ENCODE measurements around the gene PTPRD.

DNA sequence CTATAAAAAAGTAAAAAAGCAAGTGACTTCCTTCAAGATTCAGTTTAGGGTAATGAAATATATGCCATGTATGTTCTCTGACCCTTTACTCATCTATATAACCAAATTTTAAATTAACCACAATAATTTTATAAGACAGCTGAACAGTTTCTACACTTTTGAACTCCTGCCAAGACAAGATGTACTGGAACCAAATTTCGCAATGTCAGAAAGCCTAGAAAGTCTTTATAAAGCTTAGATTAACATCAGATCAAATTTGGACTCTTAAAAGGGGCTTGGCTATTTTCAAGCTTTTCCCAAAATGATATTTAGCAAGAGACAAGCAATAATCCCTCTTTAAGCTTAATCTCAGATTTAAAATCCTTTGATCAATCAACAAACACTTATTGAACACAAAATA is 362.6 kb downstream of the PTPRD start:
- TF ChIP-seq, protein P1, sequence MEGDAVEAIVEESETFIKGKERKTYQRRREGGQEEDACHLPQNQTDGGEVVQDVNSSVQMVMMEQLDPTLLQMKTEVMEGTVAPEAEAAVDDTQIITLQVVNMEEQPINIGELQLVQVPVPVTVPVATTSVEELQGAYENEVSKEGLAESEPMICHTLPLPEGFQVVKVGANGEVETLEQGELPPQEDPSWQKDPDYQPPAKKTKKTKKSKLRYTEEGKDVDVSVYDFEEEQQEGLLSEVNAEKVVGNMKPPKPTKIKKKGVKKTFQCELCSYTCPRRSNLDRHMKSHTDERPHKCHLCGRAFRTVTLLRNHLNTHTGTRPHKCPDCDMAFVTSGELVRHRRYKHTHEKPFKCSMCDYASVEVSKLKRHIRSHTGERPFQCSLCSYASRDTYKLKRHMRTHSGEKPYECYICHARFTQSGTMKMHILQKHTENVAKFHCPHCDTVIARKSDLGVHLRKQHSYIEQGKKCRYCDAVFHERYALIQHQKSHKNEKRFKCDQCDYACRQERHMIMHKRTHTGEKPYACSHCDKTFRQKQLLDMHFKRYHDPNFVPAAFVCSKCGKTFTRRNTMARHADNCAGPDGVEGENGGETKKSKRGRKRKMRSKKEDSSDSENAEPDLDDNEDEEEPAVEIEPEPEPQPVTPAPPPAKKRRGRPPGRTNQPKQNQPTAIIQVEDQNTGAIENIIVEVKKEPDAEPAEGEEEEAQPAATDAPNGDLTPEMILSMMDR (IDR thresholded peaks at IDR 0.05 in 4 of 5, conservative IDR thresholded peaks at IDR 0.05 in 1 of 5) = no peak
- no peak for TF ChIP-seq POLR2A (IDR thresholded peaks at IDR 0.05)
